HL-60 (cell line): ENCODE results near the gene SOWAHA.

Experiments used
- DNase-seq, 2 experiments: peaks; one replicate each; pipeline ENCODE4 v3.0.0-alpha.2; 2010 to 2020; ENCODE audit warnings: low read depth in 1 of 2, low spot score in 1 of 2
- H3K27ac ChIP-seq: fragments of 250-450 bp; sonication (Bioruptor Pico); replicated peaks from 2 replicates; pipeline ENCODE4 v1.5.1; 2020; ENCODE audit warnings: mild to moderate bottlenecking, moderate library complexity
- H3K27me3 ChIP-seq: fragments of 250-450 bp; sonication (Bioruptor Pico); 2 replicates; pipeline ENCODE4 v1.5.1; 2021; ENCODE audit warnings: mild to moderate bottlenecking, moderate library complexity; ENCODE audit not compliant: insufficient read depth, poor library complexity, severe bottlenecking
- H3K4me3 ChIP-seq: replicated peaks from 2 replicates; pipeline ENCODE4 v1.5.1; 2011; ENCODE audit warnings: mild to moderate bottlenecking, control low read depth, low read length; ENCODE audit not compliant: insufficient read depth
- CTCF ChIP-seq: IDR thresholded peaks from one replicate; pipeline ENCODE4 v1.5.1; 2011; ENCODE audit warnings: low read length, control low read depth, inconsistent platforms; ENCODE audit not compliant: insufficient read depth
- GABPA ChIP-seq: IDR thresholded peaks from 2 replicates; pipeline ENCODE4 v1.6.1; 2012; ENCODE audit warnings: low read depth
- POLR2AphosphoS5 ChIP-seq: IDR thresholded peaks from 2 replicates; pipeline ENCODE4 v1.6.1; 2012; ENCODE audit warnings: low read depth
- REST ChIP-seq: IDR thresholded peaks from 2 replicates; pipeline ENCODE4 v1.6.1; 2012; ENCODE audit warnings: low read depth; ENCODE audit not compliant: insufficient replicate concordance
- SPI1 ChIP-seq: IDR thresholded peaks from 2 replicates; pipeline ENCODE4 v1.6.1; 2012; ENCODE audit warnings: low read depth, mild to moderate bottlenecking, borderline replicate concordance

Gene SOWAHA

GRCh38 chr5:132840896-132841295, 27.8 kb downstream of the SOWAHA start:
- no peaks in the 10 kb centered on the region for H3K27me3 ChIP-seq
- DNase-seq: no peak
- no peak overlapping the region for H3K4me3 ChIP-seq
- H3K27ac ChIP-seq: no peak overlapping the region
- TF ChIP-seq SPI1 (no peak), POLR2AphosphoS5 (no peak), CTCF (no peak), REST (no peak), GABPA (no peak)

- no peaks in the 10 kb centered on the region for H3K27me3 ChIP-seq
- no peak overlapping the region for H3K27ac ChIP-seq
- DNase-seq: no peak
- TF ChIP-seq SPI1 (no peak), REST (no peak), CTCF (no peak), GABPA (no peak), POLR2AphosphoS5 (no peak)
- no peak overlapping the region for H3K4me3 ChIP-seq
Observed at GRCh38 chr5:132841305-132841704, 28.2 kb downstream of the SOWAHA start.

- TF ChIP-seq CTCF: no peak
- TF ChIP-seq POLR2AphosphoS5: no peak
- TF ChIP-seq GABPA: no peak
- no peak for TF ChIP-seq REST
- TF ChIP-seq SPI1: no peak
- Histone ChIP-seq H3K4me3 (no peak overlapping the region), H3K27me3 (no peaks in the 10 kb centered on the region), H3K27ac (no peak overlapping the region)
- no peak for DNase-seq
Observed at GRCh38 chr5:132848270-132848669, 35.2 kb downstream of the SOWAHA start.
